Measurements from ENCODE around the gene SLC25A53.

SLC25A53 gene

DNA sequence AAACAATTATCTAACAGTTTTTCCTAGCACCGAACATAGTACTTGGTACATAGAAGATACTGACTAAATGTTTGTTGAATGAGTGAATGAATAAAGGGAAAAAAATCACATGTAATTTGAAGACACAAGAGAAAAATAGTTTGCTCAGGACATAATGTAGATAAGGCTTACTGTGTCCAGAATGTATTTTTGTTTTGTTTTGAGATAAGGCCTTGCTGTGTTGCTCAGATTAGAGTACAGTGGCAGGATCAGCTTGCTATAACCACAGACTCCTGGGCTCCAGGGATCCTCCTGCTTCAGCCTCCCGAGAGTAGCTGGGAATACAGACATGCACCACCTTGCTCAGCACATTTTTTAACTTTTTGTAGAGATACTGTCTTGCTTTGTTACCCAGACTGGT lies 16.0 kb upstream of the SLC25A53 start:
- no peak for TF ChIP-seq FOXP2 (optimal IDR thresholded peaks at IDR 0.05; ENCODE audit: borderline replicate concordance, extremely low read depth, extremely low read length, insufficient read depth)
- TF ChIP-seq SIN3A (IDR thresholded peaks at IDR 0.05; ENCODE audit: borderline replicate concordance, insufficient read depth, low read length): no peak
- TF ChIP-seq, protein P1, sequence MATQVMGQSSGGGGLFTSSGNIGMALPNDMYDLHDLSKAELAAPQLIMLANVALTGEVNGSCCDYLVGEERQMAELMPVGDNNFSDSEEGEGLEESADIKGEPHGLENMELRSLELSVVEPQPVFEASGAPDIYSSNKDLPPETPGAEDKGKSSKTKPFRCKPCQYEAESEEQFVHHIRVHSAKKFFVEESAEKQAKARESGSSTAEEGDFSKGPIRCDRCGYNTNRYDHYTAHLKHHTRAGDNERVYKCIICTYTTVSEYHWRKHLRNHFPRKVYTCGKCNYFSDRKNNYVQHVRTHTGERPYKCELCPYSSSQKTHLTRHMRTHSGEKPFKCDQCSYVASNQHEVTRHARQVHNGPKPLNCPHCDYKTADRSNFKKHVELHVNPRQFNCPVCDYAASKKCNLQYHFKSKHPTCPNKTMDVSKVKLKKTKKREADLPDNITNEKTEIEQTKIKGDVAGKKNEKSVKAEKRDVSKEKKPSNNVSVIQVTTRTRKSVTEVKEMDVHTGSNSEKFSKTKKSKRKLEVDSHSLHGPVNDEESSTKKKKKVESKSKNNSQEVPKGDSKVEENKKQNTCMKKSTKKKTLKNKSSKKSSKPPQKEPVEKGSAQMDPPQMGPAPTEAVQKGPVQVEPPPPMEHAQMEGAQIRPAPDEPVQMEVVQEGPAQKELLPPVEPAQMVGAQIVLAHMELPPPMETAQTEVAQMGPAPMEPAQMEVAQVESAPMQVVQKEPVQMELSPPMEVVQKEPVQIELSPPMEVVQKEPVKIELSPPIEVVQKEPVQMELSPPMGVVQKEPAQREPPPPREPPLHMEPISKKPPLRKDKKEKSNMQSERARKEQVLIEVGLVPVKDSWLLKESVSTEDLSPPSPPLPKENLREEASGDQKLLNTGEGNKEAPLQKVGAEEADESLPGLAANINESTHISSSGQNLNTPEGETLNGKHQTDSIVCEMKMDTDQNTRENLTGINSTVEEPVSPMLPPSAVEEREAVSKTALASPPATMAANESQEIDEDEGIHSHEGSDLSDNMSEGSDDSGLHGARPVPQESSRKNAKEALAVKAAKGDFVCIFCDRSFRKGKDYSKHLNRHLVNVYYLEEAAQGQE (IDR thresholded peaks at IDR 0.05; ENCODE audit: insufficient read depth in 1 of 2, low read depth in 2 of 2, low read length in 2 of 2): no peak
- no peak for TF ChIP-seq TAF1 (IDR thresholded peaks at IDR 0.05; ENCODE audit: borderline replicate concordance, insufficient read depth, low read length)
- no peak for TF ChIP-seq POLR2AphosphoS5 (IDR thresholded peaks at IDR 0.05; ENCODE audit: low read depth, low read length)

DNA sequence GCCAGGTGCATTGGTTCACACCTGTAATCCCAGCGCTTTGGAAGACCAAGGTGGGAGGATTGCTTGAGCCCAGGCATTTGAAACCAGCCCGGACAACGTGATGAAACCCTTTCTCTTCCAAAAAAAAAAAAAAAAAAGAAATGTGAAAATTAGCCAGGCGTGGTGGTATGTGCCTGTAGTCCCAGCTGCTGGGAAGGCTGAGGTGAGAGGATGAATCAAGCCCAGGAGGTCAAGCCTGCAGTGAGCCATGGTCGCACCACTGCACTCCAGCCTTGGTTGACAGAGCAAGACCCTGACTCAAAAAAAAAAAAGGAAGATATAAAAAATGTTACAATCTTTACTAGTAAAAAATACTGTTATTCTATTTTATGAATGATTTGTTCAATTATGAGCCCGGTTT lies 15.3 kb upstream of the SLC25A53 start:
- no peak for TF ChIP-seq TAF1 (IDR thresholded peaks at IDR 0.05; ENCODE audit: borderline replicate concordance, insufficient read depth, low read length)
- no peak for TF ChIP-seq SIN3A (IDR thresholded peaks at IDR 0.05; ENCODE audit: borderline replicate concordance, insufficient read depth, low read length)
- TF ChIP-seq, protein P1 (IDR thresholded peaks at IDR 0.05; ENCODE audit: insufficient read depth in 1 of 2, low read depth in 2 of 2, low read length in 2 of 2): no peak
- TF ChIP-seq FOXP2 (optimal IDR thresholded peaks at IDR 0.05; ENCODE audit: borderline replicate concordance, extremely low read depth, extremely low read length, insufficient read depth): no peak
- TF ChIP-seq POLR2AphosphoS5 (IDR thresholded peaks at IDR 0.05; ENCODE audit: low read depth, low read length): no peak

DNA sequence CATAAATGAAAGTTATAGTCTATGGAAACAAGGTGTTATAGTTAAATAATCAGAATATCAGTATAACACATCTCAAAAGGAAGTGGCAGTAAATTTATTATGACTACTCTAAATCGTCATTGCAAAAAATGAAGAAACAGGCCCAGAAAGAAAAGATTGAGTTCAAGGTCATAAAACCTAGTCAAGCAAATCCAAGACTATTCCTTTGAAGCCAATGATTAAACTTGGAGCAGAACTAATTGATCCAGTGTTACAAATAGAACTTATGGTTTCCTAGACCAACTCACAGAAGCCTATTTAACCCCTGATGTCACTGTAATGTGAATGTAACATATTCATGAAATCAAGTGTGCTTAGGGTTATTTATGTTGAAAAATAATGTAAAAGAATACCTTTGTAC lies 11.3 kb upstream of the SLC25A53 start:
- TF ChIP-seq TAF1 (IDR thresholded peaks at IDR 0.05; ENCODE audit: borderline replicate concordance, insufficient read depth, low read length): no peak
- TF ChIP-seq SIN3A (IDR thresholded peaks at IDR 0.05; ENCODE audit: borderline replicate concordance, insufficient read depth, low read length): no peak
- TF ChIP-seq, protein P1 (IDR thresholded peaks at IDR 0.05; ENCODE audit: insufficient read depth in 1 of 2, low read depth in 2 of 2, low read length in 2 of 2): no peak
- TF ChIP-seq FOXP2 (optimal IDR thresholded peaks at IDR 0.05; ENCODE audit: borderline replicate concordance, extremely low read depth, extremely low read length, insufficient read depth): no peak
- no peak for TF ChIP-seq POLR2AphosphoS5 (IDR thresholded peaks at IDR 0.05; ENCODE audit: low read depth, low read length)

DNA sequence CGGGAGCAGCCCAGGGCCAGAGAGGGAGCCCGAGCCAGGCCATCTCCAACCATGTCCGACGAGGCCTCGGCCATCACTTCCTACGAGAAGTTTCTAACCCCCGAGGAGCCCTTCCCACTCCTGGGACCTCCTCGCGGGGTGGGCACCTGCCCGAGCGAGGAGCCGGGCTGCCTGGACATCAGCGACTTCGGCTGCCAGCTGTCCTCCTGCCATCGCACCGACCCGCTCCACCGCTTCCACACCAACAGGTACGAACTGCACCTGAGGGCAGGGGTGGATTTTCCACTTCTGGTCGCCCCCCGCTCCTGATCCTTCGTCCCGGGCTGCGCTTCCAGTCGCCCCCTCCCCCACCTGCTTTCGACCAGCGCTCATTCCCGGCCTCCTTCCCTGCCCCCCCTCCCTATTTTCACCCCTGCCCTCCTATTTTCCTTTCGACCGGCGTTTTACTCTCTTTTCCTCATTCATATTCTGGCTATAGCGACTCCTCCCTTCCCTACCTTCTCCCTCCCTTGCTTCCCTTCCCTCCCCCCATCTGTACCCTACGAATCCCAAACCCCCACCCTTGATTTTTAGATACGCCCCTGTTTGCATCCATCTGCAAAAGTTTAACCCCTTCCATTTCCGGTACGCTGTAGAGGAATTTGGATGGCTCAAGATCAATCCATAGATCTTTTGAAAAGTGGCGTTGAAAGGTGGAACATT lies 10.1 kb upstream of the SLC25A53 start:
- TF ChIP-seq FOXP2 (optimal IDR thresholded peaks at IDR 0.05; ENCODE audit: borderline replicate concordance, extremely low read depth, extremely low read length, insufficient read depth): no peak
- no peak for TF ChIP-seq TAF1 (IDR thresholded peaks at IDR 0.05; ENCODE audit: borderline replicate concordance, insufficient read depth, low read length)
- no peak for TF ChIP-seq POLR2AphosphoS5 (IDR thresholded peaks at IDR 0.05; ENCODE audit: low read depth, low read length)
- TF ChIP-seq SIN3A (IDR thresholded peaks at IDR 0.05; ENCODE audit: borderline replicate concordance, insufficient read depth, low read length): no peak
- TF ChIP-seq, protein P1 (IDR thresholded peaks at IDR 0.05; ENCODE audit: insufficient read depth in 1 of 2, low read depth in 2 of 2, low read length in 2 of 2): no peak

Measured in PFSK-1 (cell line).